Panc1 (cell line): ENCODE data around the gene NHLRC2. TPM values are rescaled to one million over a fixed set of nuclear protein-coding genes. Genes with fewer than 3 reads are reported as not detected.

Source experiments
- ATAC-seq: fragments of 200-7000 bp; cut with Tn5 transposase; 2 replicates; pipeline ENCODE4 v1.9.1; 2020; ENCODE audit warnings: mild to moderate bottlenecking, moderate library complexity
- BruUV-seq: library from RNA; stranded (reverse); fragments of 400-500 nt; replicated peaks from 2 replicates; lab custom pipeline; 2021; lab: Mats Ljungman, UMichigan
- CTCF ChIA-PET: fragments of 300-600 bp; sonication (Branson Sonifier 250); formaldehyde crosslinking; loops from one replicate; lab custom pipeline; 2022; ENCODE audit warnings: antibody characterized with exemption; lab: Charles Lee
- POLR2A ChIA-PET: fragments of 300-600 bp; sonication (Branson Sonifier 250); formaldehyde crosslinking; loops from one replicate; lab custom pipeline; 2022; ENCODE audit warnings: antibody characterized with exemption; lab: Charles Lee
- DNase-seq: peaks from one replicate; pipeline ENCODE4 v3.0.0-alpha.2; 2010; ENCODE audit warnings: low read depth, low spot score
- H3K27ac ChIP-seq: 2 replicates; pipeline ENCODE4 v1.5.1; 2011; ENCODE audit warnings: mild to moderate bottlenecking, low read length, inconsistent platforms
- H3K27me3 ChIP-seq: fragments of 200-500 bp; sonication (Bioruptor generic); 2 replicates; pipeline ENCODE4 v1.6.0; 2014; ENCODE audit warnings: low read length, inconsistent platforms; ENCODE audit not compliant: control insufficient read depth, insufficient read depth
- H3K36me3 ChIP-seq: fragments of 200-500 bp; sonication (Bioruptor generic); 2 replicates; pipeline ENCODE4 v1.5.1; 2014; ENCODE audit warnings: inconsistent platforms, mild to moderate bottlenecking, low read length, moderate library complexity; ENCODE audit not compliant: control insufficient read depth, insufficient read depth
- H3K4me1 ChIP-seq: 2 replicates; pipeline ENCODE4 v1.5.1; 2011; ENCODE audit warnings: inconsistent platforms, mild to moderate bottlenecking, low read length, moderate library complexity; ENCODE audit not compliant: control insufficient read depth, insufficient read depth
- H3K4me3 ChIP-seq, 2 experiments: 2 replicates each; pipeline ENCODE4 v1.5.1; 2011 to 2012; ENCODE audit warnings: low read depth in 2 of 2, low read length in 2 of 2, mild to moderate bottlenecking in 2 of 2, inconsistent platforms in 1 of 2, moderate library complexity in 1 of 2
- H3K9me3 ChIP-seq: fragments of 200-500 bp; sonication (Bioruptor generic); 2 replicates; pipeline ENCODE4 v1.5.1; 2014; ENCODE audit warnings: low read depth, mild to moderate bottlenecking, inconsistent platforms, low read length, moderate library complexity; ENCODE audit not compliant: control insufficient read depth, insufficient read depth
- CTCF ChIP-seq: fragments of 450-650 bp; IDR thresholded peaks from 2 replicates; pipeline ENCODE4 v1.5.1; 2017; ENCODE audit warnings: mild to moderate bottlenecking
- POLR2AphosphoS5 ChIP-seq: IDR thresholded peaks from 2 replicates; pipeline ENCODE4 v1.6.1; 2012; ENCODE audit warnings: mild to moderate bottlenecking, low read depth, low read length, moderate library complexity
- REST ChIP-seq, 2 experiments: IDR thresholded peaks; 2 replicates each; pipeline ENCODE4 v1.6.1; 2011 to 2012; ENCODE audit warnings: low read depth in 2 of 2, control low read depth in 1 of 2, low read length in 1 of 2, mild to moderate bottlenecking in 1 of 2, moderate library complexity in 1 of 2; ENCODE audit not compliant: insufficient read depth in 1 of 2
- SIN3A ChIP-seq: IDR thresholded peaks from 2 replicates; pipeline ENCODE4 v1.6.1; 2012; ENCODE audit warnings: low read depth, mild to moderate bottlenecking, low read length, moderate library complexity, borderline replicate concordance; ENCODE audit not compliant: insufficient read depth
- TCF7L2 ChIP-seq: IDR thresholded peaks from 2 replicates; pipeline ENCODE4 v1.6.1; 2011; ENCODE audit warnings: mild to moderate bottlenecking, low read depth, low read length, inconsistent platforms
- in situ Hi-C: cut with HindIII; loops from 2 replicates; pipeline ENCODE4 v1.10.0; 2016; ENCODE audit warnings: low sequenced_read_pairs, low pct_unique_long_range_greater_than_20kb
- intact Hi-C: fragments of 100-400 bp; cut with micrococcal nuclease; formaldehyde crosslinking; loops from one replicate; pipeline ENCODE4 v1.10.0; 2022; ENCODE audit not compliant: unreplicated experiment
- total RNA-seq: library from RNA; stranded (reverse); gene quantifications from one replicate; pipeline ENCODE4 v1.2.1, GENCODE V29; 2021; ENCODE audit not compliant: unreplicated experiment

Gene NHLRC2
- total RNA-seq, 1 experiment from 2014 or later = 47.3 TPM

- Histone ChIP-seq H3K27ac (no peak overlapping the region), H3K27me3 (no peaks in the 10 kb centered on the region), H3K4me3 (no peak overlapping the region), H3K36me3 (peaks cover 2% of the 10 kb centered on the region; the same call in 1 of the 2 replicates), H3K4me1 (peaks cover 1% of the 10 kb centered on the region; the same call in 1 of the 2 replicates), H3K9me3 (no peaks in the 10 kb centered on the region)
- no TSS peak for BruUV-seq
- no peak for ATAC-seq
- intact Hi-C loops (loop anchor here (10.0 kb wide), 1 partner anchor 141 kb away; no protein-coding TSS in a partner anchor), in situ Hi-C loops (no loop called here)
- DNase-seq = no peak
- ChIA-PET CTCF (no interaction called here), POLR2A (no interaction called here)
- TF ChIP-seq REST (IDR thresholded peaks at IDR 0.05; ENCODE audit: insufficient read depth in 1 of 2, low read depth in 2 of 2, low read length in 1 of 2) (no peak), CTCF (no peak), TCF7L2 (no peak), POLR2AphosphoS5 (no peak), SIN3A (no peak)
These were observed 8.4 kb upstream of the NHLRC2 start for GRCh38 chr10:113846036-113846435.

GRCh38 chr10:113849140-113849803 is 5.2 kb upstream of the NHLRC2 start:
- TF ChIP-seq SIN3A (no peak), POLR2AphosphoS5 (no peak), REST (IDR thresholded peaks at IDR 0.05; ENCODE audit: insufficient read depth in 1 of 2, low read depth in 2 of 2, low read length in 1 of 2) (no peak), TCF7L2 (no peak), CTCF (no peak; the same call in 1 of the 2 replicates)
- no peaks in the 10 kb centered on the region for H3K27me3 ChIP-seq
- in situ Hi-C loops = no loop called here
- H3K9me3 ChIP-seq = no peaks in the 10 kb centered on the region
- intact Hi-C loops = loop anchor here (10.0 kb wide), 1 partner anchor 144 kb away; no protein-coding TSS in a partner anchor
- ChIA-PET CTCF (no interaction called here), POLR2A (no interaction called here)
- no TSS peak for BruUV-seq
- no peak overlapping the region for H3K27ac ChIP-seq
- DNase-seq = no peak
- H3K4me1 ChIP-seq = peaks cover 16% of the 10 kb centered on the region
- no peak for ATAC-seq
- H3K36me3 ChIP-seq = peaks cover 2% of the 10 kb centered on the region
- no peak overlapping the region for H3K4me3 ChIP-seq
